ENCODE measurements around the gene CAV2.

CAV2 gene

DNA sequence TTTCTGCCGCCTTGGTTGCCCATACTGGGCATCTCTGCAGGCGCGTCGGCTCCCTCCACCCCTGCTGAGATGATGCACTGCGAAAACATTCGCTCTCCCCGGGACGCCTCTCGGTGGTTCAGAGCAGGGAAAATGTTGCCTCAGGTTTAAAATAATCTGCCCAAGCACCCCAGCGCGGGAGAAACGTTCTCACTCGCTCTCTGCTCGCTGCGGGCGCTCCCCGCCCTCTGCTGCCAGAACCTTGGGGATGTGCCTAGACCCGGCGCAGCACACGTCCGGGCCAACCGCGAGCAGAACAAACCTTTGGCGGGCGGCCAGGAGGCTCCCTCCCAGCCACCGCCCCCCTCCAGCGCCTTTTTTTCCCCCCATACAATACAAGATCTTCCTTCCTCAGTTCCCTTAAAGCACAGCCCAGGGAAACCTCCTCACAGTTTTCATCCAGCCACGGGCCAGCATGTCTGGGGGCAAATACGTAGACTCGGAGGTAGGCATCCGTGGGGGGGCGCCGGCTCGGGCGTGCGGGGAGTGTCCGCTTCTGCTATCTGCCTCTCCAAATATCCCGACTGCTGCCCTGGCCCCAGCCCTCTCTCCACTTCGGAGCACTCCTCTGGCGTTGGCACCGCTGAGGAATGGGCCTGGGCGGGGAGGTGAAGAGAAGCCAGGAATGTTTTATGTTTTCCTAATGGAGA lies 25.2 kb downstream of the CAV2 start, which contains the start of gene CAV1:
TSS of gene CAV1 (plus strand) at position 428 of the 689 bp plus-strand sequence. CDS start at position 455, 27 bp downstream.
- DNase-seq (ENCODE audit: low read depth, low spot score), result peak; percentile 81

DNA sequence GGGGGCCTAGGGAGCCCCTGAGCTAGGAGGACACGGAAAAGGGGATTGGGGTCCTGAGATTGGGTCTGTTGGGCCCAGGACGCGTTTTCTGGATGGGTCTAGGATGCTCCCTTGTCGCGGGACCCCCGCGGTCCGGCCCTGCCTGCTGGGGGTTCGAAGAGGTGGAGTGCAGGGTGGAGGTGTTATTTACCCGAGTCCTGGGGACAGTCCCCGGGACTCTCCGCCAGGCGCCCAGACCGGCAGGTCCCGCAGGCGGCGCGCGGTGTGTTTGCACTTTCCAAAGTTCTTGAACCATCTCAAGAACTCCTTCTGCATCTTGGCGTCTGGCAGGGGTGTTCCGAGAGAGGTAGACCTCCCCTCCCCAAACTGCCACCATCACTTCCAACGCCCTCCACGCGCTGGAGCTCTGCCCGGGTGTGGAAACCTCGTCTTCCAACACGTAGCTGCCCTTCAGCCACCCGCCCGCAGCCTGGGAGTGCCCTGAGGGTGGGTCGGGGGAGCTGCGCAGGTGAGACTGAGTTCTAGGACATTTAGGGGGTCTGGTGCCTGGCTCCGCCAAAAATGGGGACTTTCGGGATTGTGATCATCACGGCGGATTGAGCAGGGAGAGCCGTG lies 25.9 kb downstream of the CAV2 start:
- peak; percentile 46 for DNase-seq (ENCODE audit: low read depth, low spot score)

DNA sequence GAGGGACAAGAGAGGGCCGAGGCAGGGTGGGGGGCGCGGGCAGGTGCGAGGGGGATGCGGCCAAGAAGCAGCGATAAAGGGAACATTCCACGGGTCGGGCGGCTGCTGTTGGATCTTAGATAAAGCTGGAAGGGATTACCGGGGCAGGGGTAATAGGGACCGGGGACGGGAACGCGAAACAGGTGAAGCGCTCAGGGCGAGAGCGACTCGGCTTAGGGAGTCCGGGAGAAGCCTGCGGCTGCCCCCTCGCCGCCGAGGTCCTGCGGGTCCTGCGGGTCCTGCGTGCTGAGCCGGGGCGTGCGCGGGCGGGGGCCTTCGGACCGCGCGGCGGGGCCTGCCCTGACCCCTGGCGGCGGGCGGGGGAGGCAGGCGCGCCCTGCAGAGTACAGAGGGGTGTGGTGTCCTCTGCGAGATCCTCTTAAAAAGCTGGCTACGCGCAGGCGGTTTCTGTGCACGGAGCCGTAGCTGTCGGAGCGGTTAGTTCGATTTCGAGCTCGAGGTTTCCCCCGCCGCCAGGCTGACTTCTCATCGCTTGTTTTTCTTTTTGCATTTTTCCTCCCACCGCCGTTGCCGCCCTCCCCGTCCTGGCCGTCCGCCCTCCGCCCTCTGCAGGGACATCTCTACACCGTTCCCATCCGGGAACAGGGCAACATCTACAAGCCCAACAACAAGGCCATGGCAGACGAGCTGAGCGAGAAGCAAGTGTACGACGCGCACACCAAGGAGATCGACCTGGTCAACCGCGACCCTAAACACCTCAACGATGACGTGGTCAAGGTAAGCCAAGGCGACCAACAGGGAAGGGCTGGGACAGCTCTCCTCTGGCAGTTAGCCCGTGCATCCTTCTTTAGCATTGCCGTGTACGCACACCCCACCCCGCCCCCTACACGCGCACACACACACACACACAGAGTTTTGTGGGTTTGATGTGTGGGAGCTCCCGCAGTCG lies 26.6 kb downstream of the CAV2 start:
- peak; percentile 78 for DNase-seq (ENCODE audit: low read depth, low spot score)

DNA sequence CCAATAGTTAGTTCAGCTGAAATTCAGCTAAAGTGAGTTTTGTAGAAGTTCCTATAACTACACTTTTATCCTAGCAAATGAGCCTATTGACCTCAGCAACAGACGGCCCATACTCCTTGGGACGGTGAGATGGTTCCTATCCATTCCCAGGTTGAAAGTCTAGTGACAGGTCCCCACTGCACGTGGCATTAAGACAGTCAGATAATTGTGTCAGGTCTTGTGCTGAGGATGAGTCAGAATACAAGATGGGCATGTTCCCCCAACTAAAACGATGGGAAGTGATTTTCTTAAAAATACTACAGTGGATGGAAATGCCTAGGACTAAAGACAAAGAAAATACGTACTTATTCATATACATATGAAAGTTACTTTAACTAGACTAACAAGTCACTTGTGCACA lies 27.4 kb downstream of the CAV2 start:
- DNase-seq (ENCODE audit: low read depth, low spot score), result no peak

DNA sequence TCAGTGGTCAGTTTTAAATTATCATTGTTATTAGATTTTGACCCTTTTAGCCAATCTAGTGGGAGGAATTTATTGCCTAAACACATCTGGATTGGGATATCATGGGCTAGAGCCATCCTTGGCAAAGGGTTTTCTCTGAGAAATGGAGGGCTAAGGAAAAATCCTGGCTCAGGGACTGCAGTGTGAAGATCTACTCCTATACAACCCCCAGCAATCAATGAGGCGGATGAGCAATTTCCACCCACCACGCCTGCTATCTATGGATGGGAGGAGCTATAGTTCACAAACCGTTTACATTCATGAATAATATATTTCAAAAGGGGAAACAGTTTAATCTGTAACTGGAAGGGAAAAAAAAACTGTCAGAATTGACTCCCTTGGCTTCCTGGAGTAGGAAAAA lies 28.0 kb downstream of the CAV2 start:
- DNase-seq (ENCODE audit: low read depth, low spot score), result no peak

DNA sequence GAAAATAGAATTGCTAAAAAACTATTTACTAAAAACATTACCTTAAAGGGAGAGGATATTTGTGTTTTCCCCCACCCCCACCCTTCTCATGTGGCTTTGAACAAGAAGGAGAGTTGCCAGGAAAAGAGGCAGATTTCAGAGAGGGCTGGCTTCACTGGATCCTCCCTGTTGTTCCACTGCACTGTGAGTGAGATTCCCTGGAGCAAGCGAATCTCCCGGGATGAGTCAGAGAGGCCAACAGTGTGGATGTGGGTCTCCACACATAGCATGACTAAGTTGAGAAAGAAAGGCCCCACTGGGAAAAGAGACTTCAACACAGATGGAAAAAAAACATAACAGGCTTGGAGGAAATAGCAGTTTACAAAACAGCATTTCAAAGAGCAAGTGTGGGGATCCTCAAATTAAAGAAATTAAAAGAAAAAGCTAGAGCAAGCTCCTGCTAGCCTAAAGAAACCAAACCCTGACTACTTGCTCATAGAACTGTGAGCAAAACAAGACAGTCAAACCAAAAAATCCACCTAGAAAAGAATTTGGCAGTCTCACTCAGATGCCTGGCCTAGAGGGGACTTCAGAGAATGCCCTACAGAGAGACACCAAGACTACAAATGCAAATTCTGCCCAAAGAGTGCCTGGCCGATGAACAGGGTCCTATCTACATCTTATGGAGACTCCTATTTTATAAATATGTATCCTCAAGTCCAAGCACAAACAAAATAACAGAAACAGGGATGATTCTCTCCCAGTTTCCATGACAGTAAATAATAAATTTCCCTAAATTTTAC lies 28.7 kb downstream of the CAV2 start:
- DNase-seq (ENCODE audit: low read depth, low spot score), result peak; percentile 15

DNA sequence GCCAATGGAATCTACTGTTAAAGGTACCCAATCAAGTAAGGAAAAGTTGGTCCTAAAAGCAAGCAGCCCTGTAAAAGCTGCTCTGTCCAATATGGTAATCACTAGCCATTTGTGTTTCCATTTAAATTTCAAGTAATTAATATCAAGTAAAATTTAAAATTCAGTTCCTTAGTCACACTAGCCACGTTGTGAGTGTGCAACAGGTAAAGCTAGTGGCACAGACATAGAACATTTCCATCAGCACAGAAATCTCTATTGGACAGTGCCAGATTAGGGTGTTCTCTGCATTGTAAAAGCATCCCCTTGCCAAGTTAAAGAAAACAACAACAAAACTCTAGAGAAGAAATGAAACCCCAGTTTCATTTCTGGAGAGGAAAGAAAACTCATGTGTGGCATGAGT lies 29.7 kb downstream of the CAV2 start:
- no peak for DNase-seq (ENCODE audit: low read depth, low spot score)

DNA sequence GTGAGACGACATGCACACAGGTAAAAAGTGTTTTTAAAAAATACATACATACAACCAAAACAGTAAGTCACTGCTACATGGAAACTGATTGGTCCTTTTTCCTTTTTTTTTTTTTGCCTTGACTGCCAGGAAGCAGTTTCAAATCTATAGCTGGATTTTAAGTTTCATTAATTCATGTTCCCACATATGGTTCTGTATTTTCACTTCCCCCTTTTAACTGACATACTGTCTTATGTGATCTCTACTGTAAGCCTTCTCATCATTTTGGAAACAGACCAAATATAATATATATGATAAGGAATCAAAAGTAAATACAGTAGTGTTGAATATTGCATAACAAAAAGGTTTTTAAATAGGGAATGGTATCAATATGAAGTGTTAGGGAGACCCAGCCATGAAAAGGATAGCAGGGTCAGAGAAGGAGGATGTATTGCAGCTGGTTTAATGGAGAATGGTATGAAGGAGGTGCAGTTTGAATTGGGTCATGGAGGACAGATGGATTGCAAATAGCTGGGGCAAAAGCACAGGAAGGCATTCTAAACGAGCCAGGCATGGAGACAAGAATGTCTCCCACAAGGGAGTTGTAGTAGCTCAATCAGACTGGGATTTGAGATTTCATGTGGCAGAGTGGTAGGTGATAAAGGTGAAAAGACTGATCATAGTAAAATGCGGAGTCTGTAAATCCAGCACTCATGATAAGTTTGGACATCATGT lies 30.7 kb downstream of the CAV2 start:
- no peak for DNase-seq (ENCODE audit: low read depth, low spot score)

DNA sequence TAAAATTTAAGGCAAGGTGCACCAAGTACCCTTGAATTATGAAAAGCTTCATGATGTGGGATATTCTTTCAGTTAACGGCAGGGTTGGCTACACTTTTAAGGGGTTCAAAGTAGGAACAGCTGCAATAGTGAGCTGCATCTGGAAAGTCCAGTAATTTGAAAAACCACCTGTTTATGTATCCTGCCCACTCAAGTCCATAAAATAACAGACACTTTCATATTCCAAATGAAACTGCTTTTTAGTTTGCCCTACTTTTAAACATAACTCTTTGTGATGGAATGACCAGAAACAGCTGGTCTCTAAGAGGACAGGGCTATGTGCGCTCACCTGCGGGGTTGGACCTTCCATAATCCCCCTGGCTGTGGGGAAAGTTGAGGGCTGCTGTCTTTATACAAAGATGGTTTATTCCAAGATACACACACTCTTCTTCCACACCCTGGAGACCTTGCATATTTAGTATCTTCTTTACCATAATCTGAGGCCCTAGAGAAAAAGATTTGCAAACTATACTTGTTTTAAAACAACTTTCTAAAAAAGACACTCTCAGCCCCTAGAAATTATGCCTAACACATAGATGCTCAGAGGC lies 32.7 kb downstream of the CAV2 start:
- no peak for DNase-seq (ENCODE audit: low read depth, low spot score)

DNA sequence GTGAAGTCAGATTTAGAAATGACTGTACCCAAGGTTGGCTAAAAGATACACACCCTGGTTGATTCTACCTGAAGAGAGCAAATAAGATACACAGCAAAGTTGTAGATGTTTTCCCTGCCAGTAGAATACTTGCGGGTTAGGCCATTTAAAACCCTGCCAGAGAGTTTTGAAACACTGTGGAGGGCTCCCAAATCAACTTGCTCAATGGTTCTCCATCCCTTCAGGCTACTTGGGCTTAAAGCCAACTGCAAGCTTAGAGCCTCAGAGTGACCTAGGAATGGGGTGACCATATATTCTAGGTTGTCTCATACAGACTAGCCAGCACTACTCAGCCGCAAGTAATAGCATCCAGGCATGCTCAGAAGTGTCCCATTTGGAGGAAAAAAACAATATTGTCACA lies 35.3 kb downstream of the CAV2 start:
- DNase-seq (ENCODE audit: low read depth, low spot score), result no peak

DNA sequence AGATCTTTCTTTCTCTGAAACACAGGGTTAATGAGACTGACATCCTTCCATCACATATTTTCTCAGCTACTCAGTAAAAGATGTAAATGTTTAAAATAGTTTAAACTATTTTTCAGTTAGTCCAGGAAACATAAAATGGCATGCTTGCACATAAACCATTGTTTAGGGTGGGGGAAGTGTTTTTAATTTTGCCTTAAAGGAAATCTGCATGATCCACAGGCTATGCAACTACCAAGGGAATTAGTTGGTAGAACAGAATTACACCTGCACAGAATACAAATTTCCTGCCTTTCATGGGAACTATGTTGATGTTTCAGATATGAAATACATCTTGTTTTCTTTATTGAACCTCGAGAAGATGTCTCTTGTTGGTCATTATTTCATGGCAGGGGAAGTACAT lies 35.9 kb downstream of the CAV2 start:
- no peak for DNase-seq (ENCODE audit: low read depth, low spot score)

DNA sequence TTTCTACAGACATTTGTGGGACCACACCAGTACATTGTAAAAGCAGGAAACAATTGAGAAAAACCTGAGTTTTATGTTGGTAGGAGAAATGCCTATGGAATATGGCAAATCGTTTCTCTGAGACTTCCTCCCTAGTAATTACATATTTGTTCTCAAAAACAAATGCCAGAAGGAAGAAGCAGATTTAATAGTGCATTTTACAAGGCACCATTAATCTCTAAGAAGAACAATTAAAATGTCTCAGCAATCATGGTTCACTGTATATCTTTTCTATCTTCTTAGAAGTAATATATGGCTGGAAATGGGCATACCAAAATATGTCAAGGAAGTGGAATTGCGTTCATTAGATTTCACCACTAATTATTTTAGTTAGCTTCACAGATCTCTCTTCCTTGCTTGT lies 38.6 kb downstream of the CAV2 start:
- no peak for DNase-seq (ENCODE audit: low read depth, low spot score)

DNA sequence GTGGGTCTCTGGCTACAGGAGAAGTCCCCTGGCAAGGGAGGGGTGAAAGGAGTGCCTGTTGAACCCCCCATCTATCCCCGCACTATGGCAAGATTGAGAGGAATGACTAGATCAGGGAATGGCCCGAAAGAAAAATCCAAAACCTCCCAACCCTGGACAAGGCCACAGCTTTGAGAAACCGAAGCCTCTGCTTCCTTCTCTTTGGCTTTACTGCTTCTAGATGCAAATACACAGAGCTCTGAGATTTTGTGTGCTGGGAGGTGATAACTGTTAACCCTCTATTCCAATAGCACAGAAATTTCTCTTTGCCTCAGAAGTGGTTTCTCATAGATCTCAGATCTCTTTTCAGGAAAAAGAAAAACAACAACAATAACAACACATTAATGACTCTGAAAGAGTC lies 40.3 kb downstream of the CAV2 start:
- no peak for DNase-seq (ENCODE audit: low read depth, low spot score)

DNA sequence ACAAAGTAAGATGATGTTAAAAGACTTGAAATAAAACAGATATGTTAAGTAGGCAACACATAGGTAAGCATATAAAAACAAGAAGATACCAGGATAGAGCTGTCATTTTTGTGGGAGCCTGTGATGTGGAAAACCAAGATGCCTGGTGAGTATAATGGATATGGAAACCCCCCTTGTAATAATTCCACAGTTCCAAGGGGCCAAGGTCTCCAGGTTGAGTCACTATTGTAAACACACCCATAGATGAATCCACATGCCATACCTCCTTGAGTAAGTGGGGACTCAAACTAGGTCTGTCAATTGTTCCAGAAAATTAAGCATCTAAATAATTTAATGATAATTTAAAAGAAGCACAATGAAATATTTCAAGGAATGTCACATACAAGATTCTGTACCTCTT lies 41.2 kb downstream of the CAV2 start:
- no peak for DNase-seq (ENCODE audit: low read depth, low spot score)

DNA sequence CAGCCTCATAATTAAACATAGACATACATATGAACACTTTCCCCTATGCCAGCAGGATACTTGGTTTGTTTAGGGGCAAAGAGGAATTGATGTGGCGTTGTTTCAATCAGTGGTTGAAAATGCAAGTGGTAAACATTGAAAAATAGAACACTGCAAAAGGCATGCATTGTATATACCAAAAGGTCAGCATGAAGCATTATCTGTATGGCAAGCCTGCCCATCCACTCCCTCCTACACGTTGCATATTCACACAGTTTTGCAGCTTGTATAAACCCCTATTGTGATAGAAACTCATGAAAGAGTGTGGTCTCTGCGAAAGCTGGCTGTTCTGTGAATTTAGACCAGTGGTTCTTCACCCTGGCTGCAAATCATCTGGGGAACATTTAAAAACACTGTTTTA lies 42.4 kb downstream of the CAV2 start:
- DNase-seq (ENCODE audit: low read depth, low spot score), result no peak

DNA sequence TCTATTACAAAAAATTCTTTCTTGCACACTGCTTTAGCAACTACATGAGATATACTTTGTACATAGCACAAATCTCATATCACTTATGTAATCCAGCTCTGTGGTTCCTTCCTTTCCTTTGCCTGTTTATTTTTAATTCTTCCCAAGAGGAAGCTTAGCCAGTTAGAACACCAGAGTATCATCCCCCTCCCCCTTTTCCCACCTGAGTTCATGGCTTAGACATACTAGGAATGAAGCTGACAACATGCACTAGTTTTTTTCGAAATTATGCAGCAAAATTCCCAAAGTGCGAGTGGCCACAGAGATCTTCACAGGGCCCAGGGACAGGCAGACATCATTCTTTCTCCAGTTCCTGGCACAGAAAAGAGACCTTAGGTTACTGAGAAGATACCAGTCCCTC lies 43.1 kb downstream of the CAV2 start:
- DNase-seq (ENCODE audit: low read depth, low spot score), result no peak

DNA sequence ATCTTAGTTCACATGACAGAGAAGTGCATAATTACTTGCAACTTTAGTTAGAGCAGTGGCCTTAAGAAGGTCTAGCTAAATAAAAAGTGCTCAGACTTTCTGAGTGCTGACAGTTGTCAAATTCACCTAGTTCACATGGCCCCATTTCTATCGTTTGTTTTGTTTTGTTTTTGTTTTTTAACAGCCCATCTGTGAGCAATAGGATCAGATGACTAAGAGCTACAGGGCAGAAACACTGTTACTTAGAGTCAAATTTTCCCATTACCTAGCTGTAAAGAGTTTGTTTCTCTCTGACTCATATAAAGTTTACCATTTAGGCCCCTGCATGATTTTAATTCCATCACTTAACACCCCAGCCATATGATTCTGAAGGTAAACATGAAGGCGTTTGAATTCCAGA lies 44.1 kb downstream of the CAV2 start:
- DNase-seq (ENCODE audit: low read depth, low spot score), result no peak

DNA sequence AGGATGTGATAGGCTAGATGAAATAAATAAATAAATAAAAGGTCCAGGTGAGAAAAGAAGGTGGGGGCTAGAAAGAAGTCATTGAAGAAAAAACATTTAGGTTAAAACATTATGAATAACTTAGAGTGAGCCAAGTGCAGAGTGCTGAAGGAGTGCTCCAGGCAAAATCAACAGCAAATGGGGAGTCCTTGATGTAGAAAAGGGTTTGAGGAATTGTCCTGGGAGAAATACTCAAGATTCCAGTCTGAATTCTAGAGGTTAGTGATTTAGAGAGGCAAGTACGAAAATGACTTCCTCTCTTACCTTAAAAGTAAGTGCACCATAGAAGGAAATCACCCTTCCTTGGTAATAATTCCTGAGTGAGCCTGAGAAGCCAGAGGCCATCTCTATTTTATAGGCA lies 44.9 kb downstream of the CAV2 start:
- DNase-seq (ENCODE audit: low read depth, low spot score), result no peak

DNA sequence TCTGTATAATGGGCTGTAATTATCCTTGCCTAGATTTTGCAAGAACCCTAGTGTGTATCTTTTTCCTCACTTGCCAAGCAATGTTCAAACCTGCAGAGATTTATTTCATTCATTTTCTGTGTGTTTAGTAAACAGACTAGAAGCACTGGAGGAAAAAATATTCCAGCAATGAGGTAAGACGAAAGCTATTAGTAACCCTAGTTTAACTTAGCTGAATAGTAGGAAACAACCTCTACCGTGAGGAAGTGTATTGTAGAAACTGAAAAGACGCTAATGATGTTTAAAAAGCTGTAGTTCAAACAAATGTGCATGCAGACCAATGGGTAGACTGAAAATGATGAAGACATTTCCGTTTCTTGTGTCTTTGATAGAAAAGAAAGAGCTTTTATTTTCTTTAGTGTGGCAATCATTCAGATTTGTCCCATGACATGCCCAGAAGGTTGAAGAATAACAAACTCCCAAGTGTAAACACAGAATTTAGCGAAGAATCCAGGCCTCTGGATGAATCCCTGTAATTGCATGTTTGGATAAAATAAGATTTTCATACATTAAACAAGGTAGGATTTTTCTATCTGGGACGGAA lies 46.0 kb downstream of the CAV2 start:
- no peak for DNase-seq (ENCODE audit: low read depth, low spot score)

DNA sequence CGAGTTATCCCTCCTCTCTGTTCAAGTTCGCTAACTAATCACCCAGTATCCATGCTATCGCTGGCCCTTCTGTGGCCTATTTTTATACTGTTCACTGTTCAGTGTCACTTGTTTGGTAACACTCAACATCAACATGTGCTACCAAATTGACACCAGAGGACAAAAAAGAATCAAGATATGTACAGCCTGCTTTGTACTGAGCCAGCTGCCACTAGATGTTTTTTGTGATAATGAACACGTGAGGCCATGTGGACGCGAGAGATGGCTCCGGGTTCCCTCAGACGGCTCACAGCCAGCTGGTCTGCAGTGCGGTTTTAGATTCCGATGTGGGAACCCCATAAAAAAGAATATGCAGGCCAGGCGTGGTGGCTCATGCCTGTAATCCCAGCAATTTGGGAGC lies 46.5 kb downstream of the CAV2 start:
- DNase-seq (ENCODE audit: low read depth, low spot score), result no peak
